Panc1 (cell line): ENCODE data around the gene RPL7A.

ENCODE experiments used
- CTCF ChIP-seq: fragments of 450-650 bp; IDR thresholded peaks from 2 replicates; pipeline ENCODE4 v1.5.1; 2017; ENCODE audit warnings: mild to moderate bottlenecking
- POLR2AphosphoS5 ChIP-seq: IDR thresholded peaks from 2 replicates; pipeline ENCODE4 v1.6.1; 2012; ENCODE audit warnings: mild to moderate bottlenecking, low read depth, low read length, moderate library complexity
- SIN3A ChIP-seq: IDR thresholded peaks from 2 replicates; pipeline ENCODE4 v1.6.1; 2012; ENCODE audit warnings: low read depth, mild to moderate bottlenecking, low read length, moderate library complexity, borderline replicate concordance; ENCODE audit not compliant: insufficient read depth
- TF ChIP-seq, protein P1 (sequence below), 2 experiments: IDR thresholded peaks; 2 replicates each; pipeline ENCODE4 v1.6.1; 2011 to 2012; ENCODE audit warnings: low read depth in 2 of 2, control low read depth in 1 of 2, low read length in 1 of 2, mild to moderate bottlenecking in 1 of 2, moderate library complexity in 1 of 2; ENCODE audit not compliant: insufficient read depth in 1 of 2

GRCh38 chr9:133367221-133367620, 19.2 kb downstream of the RPL7A start:
- no peak for TF ChIP-seq CTCF
- no peak for TF ChIP-seq POLR2AphosphoS5
- TF ChIP-seq, protein P1, sequence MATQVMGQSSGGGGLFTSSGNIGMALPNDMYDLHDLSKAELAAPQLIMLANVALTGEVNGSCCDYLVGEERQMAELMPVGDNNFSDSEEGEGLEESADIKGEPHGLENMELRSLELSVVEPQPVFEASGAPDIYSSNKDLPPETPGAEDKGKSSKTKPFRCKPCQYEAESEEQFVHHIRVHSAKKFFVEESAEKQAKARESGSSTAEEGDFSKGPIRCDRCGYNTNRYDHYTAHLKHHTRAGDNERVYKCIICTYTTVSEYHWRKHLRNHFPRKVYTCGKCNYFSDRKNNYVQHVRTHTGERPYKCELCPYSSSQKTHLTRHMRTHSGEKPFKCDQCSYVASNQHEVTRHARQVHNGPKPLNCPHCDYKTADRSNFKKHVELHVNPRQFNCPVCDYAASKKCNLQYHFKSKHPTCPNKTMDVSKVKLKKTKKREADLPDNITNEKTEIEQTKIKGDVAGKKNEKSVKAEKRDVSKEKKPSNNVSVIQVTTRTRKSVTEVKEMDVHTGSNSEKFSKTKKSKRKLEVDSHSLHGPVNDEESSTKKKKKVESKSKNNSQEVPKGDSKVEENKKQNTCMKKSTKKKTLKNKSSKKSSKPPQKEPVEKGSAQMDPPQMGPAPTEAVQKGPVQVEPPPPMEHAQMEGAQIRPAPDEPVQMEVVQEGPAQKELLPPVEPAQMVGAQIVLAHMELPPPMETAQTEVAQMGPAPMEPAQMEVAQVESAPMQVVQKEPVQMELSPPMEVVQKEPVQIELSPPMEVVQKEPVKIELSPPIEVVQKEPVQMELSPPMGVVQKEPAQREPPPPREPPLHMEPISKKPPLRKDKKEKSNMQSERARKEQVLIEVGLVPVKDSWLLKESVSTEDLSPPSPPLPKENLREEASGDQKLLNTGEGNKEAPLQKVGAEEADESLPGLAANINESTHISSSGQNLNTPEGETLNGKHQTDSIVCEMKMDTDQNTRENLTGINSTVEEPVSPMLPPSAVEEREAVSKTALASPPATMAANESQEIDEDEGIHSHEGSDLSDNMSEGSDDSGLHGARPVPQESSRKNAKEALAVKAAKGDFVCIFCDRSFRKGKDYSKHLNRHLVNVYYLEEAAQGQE (IDR thresholded peaks at IDR 0.05; ENCODE audit: insufficient read depth in 1 of 2, low read depth in 2 of 2, low read length in 1 of 2) = no peak
- no peak for TF ChIP-seq SIN3A
